Osteocyte (in vitro differentiated cells): ENCODE measurements around the gene RIMKLA. TPM values are rescaled to one million over a fixed set of nuclear protein-coding genes. Genes with fewer than 3 reads are reported as not detected.
A peak's percentile ranks its signal among the peaks of the same experiment; 100 is the strongest.

Experiments
- DNase-seq: peaks from one replicate; pipeline ENCODE4 v3.0.0; 2021; ENCODE audit warnings: mixed read lengths; ENCODE audit not compliant: unreplicated experiment; ENCODE audit errors: extremely low spot score
- H3K27ac Mint-ChIP-seq: one replicate; pipeline ENCODE4 v1.8.0; 2021; ENCODE audit warnings: mild to moderate bottlenecking, mixed read lengths; ENCODE audit not compliant: unreplicated experiment
- H3K27me3 Mint-ChIP-seq: one replicate; pipeline ENCODE4 v1.8.0; 2021; ENCODE audit warnings: mixed read lengths; ENCODE audit not compliant: unreplicated experiment
- H3K36me3 Mint-ChIP-seq: one replicate; pipeline ENCODE4 v1.8.0; 2021; ENCODE audit warnings: mixed read lengths; ENCODE audit not compliant: unreplicated experiment
- H3K4me1 Mint-ChIP-seq: one replicate; pipeline ENCODE4 v1.8.0; 2021; ENCODE audit warnings: mixed read lengths; ENCODE audit not compliant: unreplicated experiment
- H3K4me3 Mint-ChIP-seq: one replicate; pipeline ENCODE4 v1.8.0; 2021; ENCODE audit warnings: mild to moderate bottlenecking, moderate library complexity, mixed read lengths; ENCODE audit not compliant: unreplicated experiment
- H3K9me3 Mint-ChIP-seq: one replicate; pipeline ENCODE4 v1.8.0; 2021; ENCODE audit warnings: mixed read lengths; ENCODE audit not compliant: unreplicated experiment
- CTCF ChIP-seq: fragments of 200-600 bp; sonication (generic); IDR thresholded peaks from 2 replicates; pipeline ENCODE4 v1.5.0; 2021; ENCODE audit warnings: antibody characterized with exemption, mild to moderate bottlenecking, moderate library complexity
- total RNA-seq: library from RNA; stranded (reverse); gene quantifications from 2 replicates; pipeline ENCODE4 v1.2.1, GENCODE V29; 2021

Gene RIMKLA
- total RNA-seq, 1 donor from 2014 or later, result not detected

GRCh38 chr1:42335050-42335808 lies 45.4 kb upstream of the RIMKLA start, which contains the start of gene FOXJ3:
FOXJ3 (minus strand) TSS chr1:42335235; CDS start chr1:42311093, 24,142 bp downstream.
- H3K4me1 Mint-ChIP-seq, result peaks cover 29% of the 10 kb centered on the region
- no peaks in the 10 kb centered on the region for H3K27me3 Mint-ChIP-seq
- TF ChIP-seq CTCF, result no peak
- H3K27ac Mint-ChIP-seq, result peak within 1 kb of the TSS; percentile 88
- DNase-seq, result peak; percentile 96
- no peaks in the 10 kb centered on the region for H3K36me3 Mint-ChIP-seq
- H3K9me3 Mint-ChIP-seq, result no peaks in the 10 kb centered on the region
- H3K4me3 Mint-ChIP-seq, result peak within 1 kb of the TSS; percentile 90

DNA sequence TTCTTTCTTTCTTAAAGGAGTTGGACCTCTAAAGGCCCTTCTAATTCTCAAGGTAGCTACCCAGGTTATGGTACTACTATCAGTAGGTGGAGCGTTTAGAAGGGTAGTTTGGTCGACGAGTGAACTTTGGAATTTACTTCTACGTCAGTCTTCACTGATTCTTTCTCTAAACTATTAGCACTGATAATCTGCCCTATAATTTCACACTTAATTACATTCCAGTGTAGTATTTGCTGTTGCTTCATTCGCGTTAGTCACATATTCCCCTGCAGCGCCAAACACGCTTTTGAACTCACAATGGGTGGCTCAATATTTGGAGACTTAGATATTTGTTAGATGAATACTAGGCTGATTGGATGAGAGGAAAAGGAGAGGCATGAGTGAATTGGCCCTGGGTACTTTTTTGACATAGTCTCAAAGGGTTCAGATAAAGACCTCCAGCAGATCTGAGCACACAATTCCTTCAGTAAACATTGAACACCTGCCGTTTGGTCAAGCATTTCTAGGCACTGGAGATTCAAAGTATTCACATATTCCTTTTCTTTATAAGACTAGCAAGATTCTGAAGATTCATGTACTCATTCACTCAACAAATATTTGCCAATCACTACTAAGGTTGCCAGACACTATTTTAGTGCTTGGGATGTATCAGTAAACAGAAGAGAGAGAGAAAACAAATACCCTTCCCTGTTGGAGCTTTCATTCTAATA lies 44.6 kb upstream of the RIMKLA start:
- Mint-ChIP-seq H3K4me1 (peaks cover 29% of the 10 kb centered on the region), H3K36me3 (no peaks in the 10 kb centered on the region), H3K9me3 (no peaks in the 10 kb centered on the region), H3K27me3 (peaks cover under 1% of the 10 kb centered on the region), H3K27ac (peak overlapping the region; percentile 84), H3K4me3 (peak overlapping the region; percentile 87)
- no peak for DNase-seq
- TF ChIP-seq CTCF, result no peak

DNA sequence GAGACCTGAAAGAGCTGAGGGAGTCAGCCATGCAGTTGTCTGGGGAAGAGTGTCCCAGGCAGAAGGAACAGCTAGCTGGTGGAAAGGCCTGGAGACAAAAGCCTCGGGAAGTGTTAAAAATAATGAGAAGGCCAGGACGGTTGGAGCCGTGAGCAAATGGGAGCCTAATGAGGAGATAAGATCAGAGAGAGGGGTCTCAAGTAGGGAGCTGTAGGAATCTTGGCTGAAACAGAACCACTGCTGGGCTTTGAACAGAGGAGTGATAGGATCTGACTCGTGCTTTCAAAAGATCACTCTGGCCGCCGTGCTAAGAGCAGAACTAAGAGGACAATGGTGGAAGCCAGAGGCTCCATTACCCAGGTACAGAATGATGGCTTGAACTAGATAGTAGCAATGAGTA lies 43.6 kb upstream of the RIMKLA start:
- Mint-ChIP-seq H3K27ac (no peak overlapping the region), H3K9me3 (no peaks in the 10 kb centered on the region)

GRCh38 chr1:42340093-42340492 lies 40.5 kb upstream of the RIMKLA start:
- no peak for DNase-seq
- no peak for TF ChIP-seq CTCF
- peaks cover 10% of the 10 kb centered on the region for H3K27me3 Mint-ChIP-seq
- peaks cover 8% of the 10 kb centered on the region for H3K4me1 Mint-ChIP-seq
- no peaks in the 10 kb centered on the region for H3K9me3 Mint-ChIP-seq
- no peaks in the 10 kb centered on the region for H3K36me3 Mint-ChIP-seq
- no peak overlapping the region for H3K27ac Mint-ChIP-seq
- no peak overlapping the region for H3K4me3 Mint-ChIP-seq

More for the DNA sequence above, 43.6 kb upstream of the RIMKLA start:
- no peak for TF ChIP-seq CTCF
- Mint-ChIP-seq H3K4me3 (no peak overlapping the region), H3K4me1 (peaks cover 29% of the 10 kb centered on the region), H3K36me3 (no peaks in the 10 kb centered on the region), H3K27me3 (peaks cover 7% of the 10 kb centered on the region)
- DNase-seq, result no peak

GRCh38 chr1:42340901-42341300 lies 39.7 kb upstream of the RIMKLA start:
- Mint-ChIP-seq H3K4me1 (peaks cover 5% of the 10 kb centered on the region), H3K9me3 (no peaks in the 10 kb centered on the region), H3K27ac (no peak overlapping the region), H3K4me3 (no peak overlapping the region), H3K27me3 (peaks cover 17% of the 10 kb centered on the region), H3K36me3 (no peaks in the 10 kb centered on the region)
- DNase-seq, result no peak
- TF ChIP-seq CTCF, result no peak
